ENCODE data around the gene CYTH2. TPM values are rescaled to one million over a fixed set of nuclear protein-coding genes. Genes with fewer than 3 reads are reported as not detected.

CYTH2 gene
- total and polyA plus RNA-seq, 9 of the 15 experiments (the other 6 are each of a cell fraction or from before 2014, with no cell fraction given), result 1.8 to 45.2 (median 23.8) TPM

DNA sequence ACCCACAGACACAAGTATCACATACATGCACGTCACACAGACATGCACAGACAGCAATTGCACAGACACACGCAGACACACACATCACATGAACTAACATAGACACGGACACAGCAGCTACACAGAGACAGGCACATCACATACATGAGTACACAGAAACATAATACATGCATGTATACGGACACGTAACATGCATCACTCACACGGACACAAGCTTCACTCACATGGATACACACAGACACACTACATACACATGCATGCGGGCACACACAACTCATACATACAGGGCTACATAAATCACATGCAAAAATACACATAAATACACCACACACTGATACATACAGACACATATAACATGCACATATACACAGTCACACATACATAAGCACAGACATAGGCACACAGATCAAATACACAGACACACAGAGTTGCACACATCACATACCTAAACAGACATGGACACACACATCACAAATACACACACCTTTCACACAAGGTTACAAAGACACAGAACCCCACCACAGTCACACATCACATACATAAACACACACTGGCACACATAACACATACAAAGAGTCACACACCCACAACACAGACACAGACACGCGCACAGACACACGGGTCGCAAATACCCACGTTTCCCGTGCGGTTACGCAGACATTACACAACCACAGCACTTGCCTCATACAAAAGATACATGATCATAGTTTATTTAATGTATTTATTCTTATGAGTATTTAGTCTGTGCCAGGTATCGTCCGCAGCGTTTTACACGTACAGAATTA, 43.5 kb downstream of the CYTH2 start (continued):
- TF ChIP-seq DIDO1 (tag; IDR thresholded peaks at IDR 0.05; ENCODE audit: low read depth), result no peak
- no peak for TF ChIP-seq NR1H2 (CRISPR knock-in tag; IDR thresholded peaks at IDR 0.05)
- TF ChIP-seq ARID2 (IDR thresholded peaks at IDR 0.05), result 0 out of 2 replicates have a peak, but pooled peaks have one; percentile 37
- TF ChIP-seq ZNF589 (CRISPR knock-in tag; IDR thresholded peaks at IDR 0.05; ENCODE audit: low read depth), result no peak
- TF ChIP-seq CBFB (CRISPR knock-in tag; IDR thresholded peaks at IDR 0.05), result peak; percentile 71
- TF ChIP-seq, protein P1, sequence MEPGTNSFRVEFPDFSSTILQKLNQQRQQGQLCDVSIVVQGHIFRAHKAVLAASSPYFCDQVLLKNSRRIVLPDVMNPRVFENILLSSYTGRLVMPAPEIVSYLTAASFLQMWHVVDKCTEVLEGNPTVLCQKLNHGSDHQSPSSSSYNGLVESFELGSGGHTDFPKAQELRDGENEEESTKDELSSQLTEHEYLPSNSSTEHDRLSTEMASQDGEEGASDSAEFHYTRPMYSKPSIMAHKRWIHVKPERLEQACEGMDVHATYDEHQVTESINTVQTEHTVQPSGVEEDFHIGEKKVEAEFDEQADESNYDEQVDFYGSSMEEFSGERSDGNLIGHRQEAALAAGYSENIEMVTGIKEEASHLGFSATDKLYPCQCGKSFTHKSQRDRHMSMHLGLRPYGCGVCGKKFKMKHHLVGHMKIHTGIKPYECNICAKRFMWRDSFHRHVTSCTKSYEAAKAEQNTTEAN (CRISPR knock-in tag; IDR thresholded peaks at IDR 0.05), result no peak
- TF ChIP-seq, protein P2, sequence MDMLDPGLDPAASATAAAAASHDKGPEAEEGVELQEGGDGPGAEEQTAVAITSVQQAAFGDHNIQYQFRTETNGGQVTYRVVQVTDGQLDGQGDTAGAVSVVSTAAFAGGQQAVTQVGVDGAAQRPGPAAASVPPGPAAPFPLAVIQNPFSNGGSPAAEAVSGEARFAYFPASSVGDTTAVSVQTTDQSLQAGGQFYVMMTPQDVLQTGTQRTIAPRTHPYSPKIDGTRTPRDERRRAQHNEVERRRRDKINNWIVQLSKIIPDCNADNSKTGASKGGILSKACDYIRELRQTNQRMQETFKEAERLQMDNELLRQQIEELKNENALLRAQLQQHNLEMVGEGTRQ (CRISPR knock-in tag; IDR thresholded peaks at IDR 0.05), result no peak
- no peak for TF ChIP-seq SMAD1 (IDR thresholded peaks at IDR 0.05; ENCODE audit: low read depth, low read length, partially characterized antibody)
- TF ChIP-seq NR2C1 (IDR thresholded peaks at IDR 0.05), result no peak
- TF ChIP-seq NR2C1 (tag; IDR thresholded peaks at IDR 0.05), result no peak
- TF ChIP-seq HEY1 (CRISPR knock-in tag; IDR thresholded peaks at IDR 0.05; ENCODE audit: borderline replicate concordance), result no peak
- TF ChIP-seq MCM3 (IDR thresholded peaks at IDR 0.05), result no peak
- TF ChIP-seq JUND (IDR thresholded peaks at IDR 0.05; ENCODE audit: borderline replicate concordance, low read depth, low read length), result no peak
- no peak for TF ChIP-seq JUND (tag; IDR thresholded peaks at IDR 0.05; ENCODE audit: borderline replicate concordance, low read depth, low read length)
- TF ChIP-seq LARP7 (IDR thresholded peaks at IDR 0.05), result no peak; the same call in 1 of the 2 replicates
- TF ChIP-seq ZNF561 (CRISPR knock-in tag; conservative IDR thresholded peaks at IDR 0.05), result no peak
- TF ChIP-seq, protein P3, sequence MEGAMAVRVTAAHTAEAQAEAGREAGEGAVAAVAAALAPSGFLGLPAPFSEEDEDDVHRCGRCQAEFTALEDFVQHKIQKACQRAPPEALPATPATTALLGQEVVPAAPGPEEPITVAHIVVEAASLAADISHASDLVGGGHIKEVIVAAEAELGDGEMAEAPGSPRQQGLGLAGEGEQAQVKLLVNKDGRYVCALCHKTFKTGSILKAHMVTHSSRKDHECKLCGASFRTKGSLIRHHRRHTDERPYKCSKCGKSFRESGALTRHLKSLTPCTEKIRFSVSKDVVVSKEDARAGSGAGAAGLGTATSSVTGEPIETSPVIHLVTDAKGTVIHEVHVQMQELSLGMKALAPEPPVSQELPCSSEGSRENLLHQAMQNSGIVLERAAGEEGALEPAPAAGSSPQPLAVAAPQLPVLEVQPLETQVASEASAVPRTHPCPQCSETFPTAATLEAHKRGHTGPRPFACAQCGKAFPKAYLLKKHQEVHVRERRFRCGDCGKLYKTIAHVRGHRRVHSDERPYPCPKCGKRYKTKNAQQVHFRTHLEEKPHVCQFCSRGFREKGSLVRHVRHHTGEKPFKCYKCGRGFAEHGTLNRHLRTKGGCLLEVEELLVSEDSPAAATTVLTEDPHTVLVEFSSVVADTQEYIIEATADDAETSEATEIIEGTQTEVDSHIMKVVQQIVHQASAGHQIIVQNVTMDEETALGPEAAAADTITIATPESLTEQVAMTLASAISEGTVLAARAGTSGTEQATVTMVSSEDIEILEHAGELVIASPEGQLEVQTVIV (CRISPR knock-in tag; IDR thresholded peaks at IDR 0.05; ENCODE audit: borderline replicate concordance), result no peak
- TF ChIP-seq PHF21A (IDR thresholded peaks at IDR 0.05; ENCODE audit: borderline replicate concordance, low read depth), result no peak
- no peak for TF ChIP-seq HDAC6 (IDR thresholded peaks at IDR 0.05; ENCODE audit: low read depth, low read length)
- no peak for TF ChIP-seq ARNT (IDR thresholded peaks at IDR 0.05)
- peak; percentile 10 for TF ChIP-seq ASH1L (IDR thresholded peaks at IDR 0.05; ENCODE audit: borderline replicate concordance, low read depth, partially characterized antibody)
- TF ChIP-seq, protein P4, sequence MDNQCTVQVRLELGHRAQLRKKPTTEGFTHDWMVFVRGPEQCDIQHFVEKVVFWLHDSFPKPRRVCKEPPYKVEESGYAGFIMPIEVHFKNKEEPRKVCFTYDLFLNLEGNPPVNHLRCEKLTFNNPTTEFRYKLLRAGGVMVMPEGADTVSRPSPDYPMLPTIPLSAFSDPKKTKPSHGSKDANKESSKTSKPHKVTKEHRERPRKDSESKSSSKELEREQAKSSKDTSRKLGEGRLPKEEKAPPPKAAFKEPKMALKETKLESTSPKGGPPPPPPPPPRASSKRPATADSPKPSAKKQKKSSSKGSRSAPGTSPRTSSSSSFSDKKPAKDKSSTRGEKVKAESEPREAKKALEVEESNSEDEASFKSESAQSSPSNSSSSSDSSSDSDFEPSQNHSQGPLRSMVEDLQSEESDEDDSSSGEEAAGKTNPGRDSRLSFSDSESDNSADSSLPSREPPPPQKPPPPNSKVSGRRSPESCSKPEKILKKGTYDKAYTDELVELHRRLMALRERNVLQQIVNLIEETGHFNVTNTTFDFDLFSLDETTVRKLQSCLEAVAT (IDR thresholded peaks at IDR 0.05), result 0 out of 4 replicates have a peak, but pooled peaks of 1 of the 2 experiments have one; percentile 67
- no peak for TF ChIP-seq FOXP1 (CRISPR knock-in tag; IDR thresholded peaks at IDR 0.05)
- no peak for TF ChIP-seq RUNX1 (IDR thresholded peaks at IDR 0.05; ENCODE audit: low read depth)
- no peak for TF ChIP-seq ZNF253 (CRISPR knock-in tag; conservative IDR thresholded peaks at IDR 0.05)

Data from K562 (cell line).